H1 (cell line): Measurements from ENCODE around the gene CPPED1. TPM values are rescaled to one million over a fixed set of nuclear protein-coding genes. Genes with fewer than 3 reads are reported as not detected.

ENCODE experiments used
- CTCF ChIA-PET: fragments of 300-600 bp; sonication (Branson Sonifier 250); formaldehyde crosslinking; loops from one replicate; lab custom pipeline; 2021; ENCODE audit not compliant: partially characterized antibody; lab: Charles Lee
- POLR2A ChIA-PET: fragments of 300-600 bp; sonication (Branson Sonifier 250); formaldehyde crosslinking; loops from one replicate; lab custom pipeline; 2021; ENCODE audit warnings: inconsistent platforms; ENCODE audit not compliant: partially characterized antibody; lab: Charles Lee
- DNase-seq, 2 experiments: peaks; one replicate each; pipeline versions ENCODE4 v3.0.0 to v3.0.0-alpha.2; 2010 to 2022; ENCODE audit warnings: low spot score in 2 of 2, low read depth in 1 of 2, mixed read lengths in 1 of 2
- FAIRE-seq: peaks from 2 replicates; lab custom pipeline; 2011; peaks lifted over from hg19 to GRCh38; lab: Jason Lieb, UNC
- H2AFZ ChIP-seq: 2 replicates; pipeline ENCODE4 v1.8.1; 2012; ENCODE audit warnings: low read length, inconsistent platforms
- H2AK5ac ChIP-seq: 2 replicates; pipeline ENCODE4 v1.6.1; 2013; ENCODE audit warnings: low read depth, low read length
- H2BK120ac ChIP-seq: replicated peaks from 2 replicates; pipeline ENCODE3; 2013; ENCODE audit warnings: low read depth, low read length, inconsistent platforms
- H2BK12ac ChIP-seq: 2 replicates; pipeline ENCODE4 v1.6.1; 2013; ENCODE audit warnings: low read depth, low read length
- H2BK15ac ChIP-seq: 2 replicates; pipeline ENCODE4 v1.6.1; 2013; ENCODE audit warnings: low read length
- H2BK20ac ChIP-seq: 2 replicates; pipeline ENCODE4 v1.6.1; 2013; ENCODE audit warnings: low read length
- H2BK5ac ChIP-seq: 2 replicates; pipeline ENCODE4 v1.6.1; 2013; ENCODE audit warnings: low read depth, low read length
- H3K14ac ChIP-seq: 2 replicates; pipeline ENCODE4 v1.6.1; 2013; ENCODE audit warnings: inconsistent platforms; ENCODE audit not compliant: insufficient read length
- H3K18ac ChIP-seq: 2 replicates; pipeline ENCODE4 v1.6.1; 2013; ENCODE audit warnings: low read length; ENCODE audit errors: extremely low read depth
- H3K23ac ChIP-seq: 2 replicates; pipeline ENCODE4 v1.6.1; 2013; ENCODE audit warnings: inconsistent platforms; ENCODE audit not compliant: insufficient read length
- H3K23me2 ChIP-seq: 2 replicates; pipeline ENCODE4 v1.6.1; 2013; ENCODE audit warnings: low read depth, low read length
- H3K27ac ChIP-seq: 2 replicates; pipeline ENCODE4 v1.6.1; 2011; ENCODE audit warnings: low read depth, low read length, inconsistent platforms
- H3K27me3 ChIP-seq, 4 experiments: replicated peaks in 1 of 4; 1 replicate in 1 of 4; 2 replicates in 3 of 4; pipeline versions ENCODE4 v1.6.1 to v1.8.1; 2011 to 2013; ENCODE audit warnings: low read length in 3 of 4, mild to moderate bottlenecking in 3 of 4, inconsistent platforms in 2 of 4, mixed read lengths in 2 of 4, moderate library complexity in 1 of 4; ENCODE audit not compliant: control insufficient read depth in 3 of 4, insufficient read depth in 3 of 4; ENCODE audit errors: extremely low read depth in 1 of 4
- H3K36me3 ChIP-seq, 4 experiments: 2 replicates each; pipeline versions ENCODE4 v1.6.1 to v1.8.1; 2011 to 2013; ENCODE audit warnings: mild to moderate bottlenecking in 4 of 4, low read length in 3 of 4, moderate library complexity in 2 of 4, control low read depth in 1 of 4, inconsistent platforms in 1 of 4; ENCODE audit not compliant: insufficient read depth in 4 of 4, control insufficient read depth in 2 of 4
- H3K4ac ChIP-seq: replicated peaks from 2 replicates; pipeline ENCODE3; 2013; ENCODE audit warnings: low read length, low read depth, mixed read lengths, inconsistent platforms; ENCODE audit not compliant: insufficient read length
- H3K4me1 ChIP-seq, 4 experiments: replicated peaks in 1 of 4; 1 replicate in 1 of 4; 2 replicates in 3 of 4; pipeline versions ENCODE4 v1.6.1 to v1.8.1; 2011 to 2013; ENCODE audit warnings: low read length in 3 of 4, inconsistent platforms in 2 of 4, mixed read lengths in 1 of 4; ENCODE audit not compliant: insufficient read depth in 4 of 4, control insufficient read depth in 3 of 4
- H3K4me2 ChIP-seq, 2 experiments: 2 replicates each; pipeline versions ENCODE4 v1.6.1 to v1.8.1; 2011 to 2013; ENCODE audit warnings: low read depth in 2 of 2, low read length in 2 of 2, control low read depth in 1 of 2, inconsistent platforms in 1 of 2, mild to moderate bottlenecking in 1 of 2; ENCODE audit not compliant: insufficient read depth in 1 of 2
- H3K4me3 ChIP-seq, 4 experiments: fragments of 200-600, 300-600 bp in 1 of 4; sonication (generic), shearing (Covaris generic), sonication (Bioruptor Twin) in 1 of 4; 2 replicates each; pipeline versions ENCODE4 v1.5.1 to v1.8.1; 2011 to 2016; ENCODE audit warnings: low read length in 4 of 4, low read depth in 3 of 4, control low read depth in 2 of 4, inconsistent platforms in 2 of 4, mild to moderate bottlenecking in 2 of 4, mixed read lengths in 1 of 4, moderate library complexity in 1 of 4; ENCODE audit not compliant: insufficient read depth in 2 of 4; ENCODE audit errors: extremely low read depth in 1 of 4
- H3K56ac ChIP-seq: replicated peaks from 2 replicates; pipeline ENCODE3; 2013; ENCODE audit warnings: low read depth, mild to moderate bottlenecking, mixed read lengths, low read length, inconsistent platforms; ENCODE audit not compliant: insufficient read length
- H3K79me1 ChIP-seq: 2 replicates; pipeline ENCODE4 v1.6.1; 2013; ENCODE audit warnings: low read depth, low read length, control low read depth
- H3K79me2 ChIP-seq, 2 experiments: 2 replicates each; pipeline versions ENCODE4 v1.6.1 to v1.8.1; 2012 to 2013; ENCODE audit warnings: low read length in 2 of 2, mild to moderate bottlenecking in 2 of 2, inconsistent platforms in 1 of 2; ENCODE audit not compliant: insufficient read depth in 2 of 2, control insufficient read depth in 1 of 2
- H3K9ac ChIP-seq, 4 experiments: replicated peaks in 1 of 4; 1 replicate in 1 of 4; 2 replicates in 3 of 4; pipeline versions ENCODE4 v1.6.1 to v1.8.1; 2011 to 2013; ENCODE audit warnings: low read depth in 3 of 4, low read length in 3 of 4, control low read depth in 2 of 4, mild to moderate bottlenecking in 2 of 4, moderate library complexity in 2 of 4, inconsistent platforms in 1 of 4; ENCODE audit errors: extremely low read depth in 1 of 4
- H3K9me3 ChIP-seq, 2 experiments: 2 replicates each; pipeline versions ENCODE4 v1.6.1 to v1.8.1; 2012 to 2013; ENCODE audit warnings: mild to moderate bottlenecking in 2 of 2, moderate library complexity in 2 of 2, control low read depth in 1 of 2, inconsistent platforms in 1 of 2, low read depth in 1 of 2, low read length in 1 of 2, mixed read lengths in 1 of 2; ENCODE audit not compliant: insufficient read depth in 2 of 2
- H4K20me1 ChIP-seq, 2 experiments: replicated peaks in 1 of 2; 2 replicates each; pipeline versions ENCODE3 to v1.8.1; 2011 to 2013; ENCODE audit warnings: inconsistent platforms in 2 of 2, low read length in 2 of 2, mild to moderate bottlenecking in 1 of 2; ENCODE audit not compliant: insufficient read depth in 2 of 2, control insufficient read depth in 1 of 2
- H4K5ac ChIP-seq: 2 replicates; pipeline ENCODE4 v1.6.1; 2013; ENCODE audit warnings: low read length, low read depth, mixed read lengths, inconsistent platforms; ENCODE audit not compliant: insufficient read length
- H4K8ac ChIP-seq: 2 replicates; pipeline ENCODE4 v1.8.0; 2013; ENCODE audit warnings: mild to moderate bottlenecking, moderate library complexity, low read length, inconsistent platforms; ENCODE audit not compliant: insufficient read depth; ENCODE audit errors: extremely low read depth
- H4K91ac ChIP-seq: replicated peaks from 2 replicates; pipeline ENCODE3; 2013; ENCODE audit warnings: low read length, mixed read lengths, inconsistent platforms; ENCODE audit not compliant: insufficient read length
- ATF2 ChIP-seq: IDR thresholded peaks from 2 replicates; pipeline ENCODE4 v1.6.1; 2012; ENCODE audit warnings: low read length, inconsistent platforms
- BCL11A ChIP-seq, 2 experiments: IDR thresholded peaks; one replicate each; pipeline ENCODE4 v1.6.1; 2011; ENCODE audit warnings: low read depth in 2 of 2, low read length in 2 of 2, mild to moderate bottlenecking in 2 of 2
- CBX8 ChIP-seq: fragments of 300-800, 300-1000 bp; sonication (generic); IDR thresholded peaks from 2 replicates; pipeline ENCODE4 v1.7.1; 2016; ENCODE audit warnings: low read depth, low read length, borderline replicate concordance
- CEBPB ChIP-seq: IDR thresholded peaks from 2 replicates; pipeline ENCODE4 v1.6.1; 2012; ENCODE audit warnings: low read depth, low read length
- CHD2 ChIP-seq: IDR thresholded peaks from 2 replicates; pipeline ENCODE4 v1.6.1; 2012; ENCODE audit warnings: low read length, improper control_type of control experiment
- JUND ChIP-seq: IDR thresholded peaks from 2 replicates; pipeline ENCODE4 v1.6.1; 2011; ENCODE audit warnings: mild to moderate bottlenecking, improper control_type of control experiment, low read length
- POLR2AphosphoS5 ChIP-seq: IDR thresholded peaks from 2 replicates; pipeline ENCODE4 v1.6.1; 2011; ENCODE audit warnings: low read depth, low read length
- RFX5 ChIP-seq: IDR thresholded peaks from 2 replicates; pipeline ENCODE4 v1.6.1; 2011; ENCODE audit warnings: low read depth, low read length, improper control_type of control experiment, borderline replicate concordance
- RNF2 ChIP-seq: fragments of 200-900, 300-1000 bp; sonication (generic); IDR thresholded peaks from 2 replicates; pipeline ENCODE4 v1.7.1; 2016; ENCODE audit warnings: borderline replicate concordance, low read depth, mild to moderate bottlenecking, antibody characterized with exemption, low read length; ENCODE audit not compliant: poor library complexity, severe bottlenecking; ENCODE audit errors: missing control alignments
- RXRA ChIP-seq: IDR thresholded peaks from 2 replicates; pipeline ENCODE4 v1.6.1; 2011; ENCODE audit warnings: low read depth, mild to moderate bottlenecking, low read length, moderate library complexity; ENCODE audit not compliant: insufficient read depth
- SAP30 ChIP-seq: fragments of 300-600 bp; sonication (generic); IDR thresholded peaks from 2 replicates; pipeline ENCODE4 v1.7.1; 2012; ENCODE audit warnings: low read length, moderate library complexity, mild to moderate bottlenecking, inconsistent platforms; ENCODE audit not compliant: insufficient read depth, insufficient replicate concordance
- TCF12 ChIP-seq: IDR thresholded peaks from 2 replicates; pipeline ENCODE4 v1.6.1; 2011; ENCODE audit warnings: low read depth, mild to moderate bottlenecking, low read length
- WGBS, 2 experiments: shearing (Covaris generic) in 1 of 2; methylation state at CpG; one replicate each; pipeline versions ENCODE4 v1.1.6 to v1.1.7; 2013 to 2015; ENCODE audit warnings: low lambda C conversion rate in 2 of 2, mixed read lengths in 2 of 2, inconsistent platforms in 1 of 2, low coverage in 1 of 2, missing lambda C conversion rate in 1 of 2; ENCODE audit not compliant: insufficient replicate concordance in 2 of 2, insufficient coverage in 1 of 2, insufficient read length in 1 of 2; ENCODE audit errors: extremely low coverage in 1 of 2, missing lambda C conversion rate in 1 of 2; 5-methylcytosine and 5-hydroxymethylcytosine counted together
- polyA plus RNA-seq, 7 experiments: library from polyadenylated mRNA; depleted of rRNA in 3 of 7; stranded (reverse) in 5 of 7; unstranded in 2 of 7; fragments of >200 nt in 5 of 7; fragments of 200-250 nt in 2 of 7; gene quantifications; 1 replicate in 5 of 7; 2 replicates in 1 of 7; 4 replicates in 1 of 7; pipeline versions ENCODE4 v1.2.1 to v1.2.3, GENCODE V29; 2011 to 2013; ENCODE audit warnings: missing spikeins in 2 of 7, mixed read lengths in 2 of 7
- total RNA-seq: library from RNA; stranded (reverse); fragmentation: NEBNext Ultra II Directional; extraction: Animal tissue kit (Norgen Biotek cat#: 25700); gene quantifications from 2 replicates; pipeline ENCODE4 v1.2.1, GENCODE V29; 2021

The CPPED1 gene
- total and polyA plus RNA-seq, 2 of the 8 experiments (the other 6 are each of a cell fraction or from before 2014, with no cell fraction given) = 3.5 to 11.2 TPM

GRCh38 chr16:12781777-12782176 lies 21.9 kb downstream of the CPPED1 start:
- Histone ChIP-seq H3K4me3 (no peak overlapping the region), H3K4me2 (no peak overlapping the region), H4K5ac (no peak overlapping the region), H2AK5ac (no peak overlapping the region), H2BK15ac (no peak overlapping the region), H3K79me2 (no peaks in the 10 kb centered on the region), H3K27me3 (no peaks in the 10 kb centered on the region), H2BK12ac (no peak overlapping the region), H3K4ac (no peak overlapping the region), H3K18ac (no peak overlapping the region), H3K9me3 (no peaks in the 10 kb centered on the region), H2BK5ac (no peak overlapping the region), H3K4me1 (no peaks in the 10 kb centered on the region), H3K23me2 (no peaks in the 10 kb centered on the region), H3K9ac (no peak overlapping the region), H3K23ac (no peak overlapping the region), H4K91ac (no peak overlapping the region), H4K20me1 (no peaks in the 10 kb centered on the region), H3K79me1 (no peaks in the 10 kb centered on the region), H3K14ac (no peak overlapping the region), H3K56ac (no peak overlapping the region), H2BK20ac (no peak overlapping the region), H2AFZ (no peak overlapping the region), H3K27ac (no peak overlapping the region), H4K8ac (no peak overlapping the region), H3K36me3 (no peaks in the 10 kb centered on the region; a peak in 2 of 8 replicates), H2BK120ac (no peak overlapping the region)
- FAIRE-seq (no peak), DNase-seq (no peak)
- CTCF ChIA-PET = interaction anchor here (0.7 to 5.2 kb wide), 4 partner anchors 11 to 46 kb away, joined by 3 to 26 read pairs (median 3); no protein-coding TSS in a partner anchor
- WGBS, 2 experiments = 90% methylated on average over 8 of the region's 8 CpGs; no CpG with 5 or more reads in 1 of the 2 experiments
- POLR2A ChIA-PET = interaction anchor here (1.2 kb wide), 1 partner anchor 17 kb away, joined by 3 read pairs; no protein-coding TSS in a partner anchor
- TF ChIP-seq RXRA (no peak), BCL11A (IDR thresholded peaks at IDR 0.05; ENCODE audit: low read depth in 2 of 2, low read length in 2 of 2) (no peak), POLR2AphosphoS5 (no peak), CEBPB (no peak), ATF2 (no peak), CHD2 (no peak), JUND (no peak), CBX8 (no peak), TCF12 (no peak), SAP30 (no peak), RFX5 (no peak), RNF2 (no peak)
